Stimulated activated CD4-positive, alpha-beta T cell treated with anti-CD3 and anti-CD28 coated beads, Interleukin-4, amount 100 ng/mL, for 1 hour (primary cell): ENCODE data around the gene LKAAEAR1.
A peak's percentile ranks its signal among the peaks of the same experiment; 100 is the strongest.

Experiments
- DNase-seq: peaks from one replicate; pipeline ENCODE4 v3.0.0-alpha.2; 2020

Gene LKAAEAR1

DNA sequence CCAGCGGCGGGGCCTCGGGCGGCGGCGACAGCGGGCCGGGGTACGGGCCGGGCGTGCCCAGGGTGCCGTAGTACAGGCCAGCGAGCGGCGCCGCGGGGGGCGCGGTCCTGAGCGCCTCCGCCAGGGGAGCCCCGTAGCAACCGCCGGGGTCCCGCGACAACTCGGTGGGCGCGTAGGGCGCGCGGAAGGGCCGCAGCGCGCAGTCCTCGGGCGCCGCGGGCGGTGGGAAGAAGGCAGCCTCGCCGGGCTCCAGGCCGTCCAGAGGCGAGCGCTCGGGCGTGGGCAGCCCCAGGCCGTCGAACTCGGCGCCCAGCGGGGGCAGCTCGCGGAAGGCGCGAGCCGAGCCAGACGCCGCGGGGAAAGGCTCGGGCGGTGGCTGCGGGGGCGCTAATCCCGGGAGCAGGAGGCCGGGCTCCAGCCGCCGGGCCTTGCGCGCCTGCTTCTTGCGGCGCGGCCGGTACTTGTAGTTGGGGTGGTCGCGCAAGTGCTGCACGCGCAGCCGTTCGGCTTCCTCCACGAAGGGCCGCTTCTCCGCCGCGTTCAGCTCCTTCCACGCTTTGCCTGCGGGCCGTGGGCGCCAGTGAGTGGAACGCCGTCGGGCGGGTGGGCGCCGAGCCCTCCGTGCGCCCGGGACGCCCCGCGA is 35.7 kb downstream of the LKAAEAR1 start:
- no peak for DNase-seq

DNA sequence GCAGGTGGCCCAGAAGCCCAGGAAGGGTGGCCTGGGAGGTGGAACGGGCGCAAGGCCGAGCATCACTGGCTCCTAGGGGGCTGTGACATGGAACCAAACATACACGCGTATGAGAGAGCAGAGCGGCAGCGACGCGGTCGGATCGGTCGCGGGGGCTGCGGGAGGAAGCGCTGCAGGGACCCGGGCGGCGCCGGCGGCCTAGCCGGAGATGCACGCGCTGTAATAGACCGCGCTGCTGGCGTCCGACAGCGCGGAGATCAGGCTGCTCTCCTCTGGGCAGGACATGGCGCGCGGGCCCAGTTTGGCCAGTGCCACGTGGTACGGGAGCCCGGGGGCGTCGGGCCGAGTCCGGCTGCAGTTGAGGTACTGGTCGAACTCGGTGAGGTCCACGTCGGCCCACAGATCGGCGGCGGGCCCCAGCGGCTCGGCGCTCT is 36.2 kb downstream of the LKAAEAR1 start:
- no peak for DNase-seq

DNA sequence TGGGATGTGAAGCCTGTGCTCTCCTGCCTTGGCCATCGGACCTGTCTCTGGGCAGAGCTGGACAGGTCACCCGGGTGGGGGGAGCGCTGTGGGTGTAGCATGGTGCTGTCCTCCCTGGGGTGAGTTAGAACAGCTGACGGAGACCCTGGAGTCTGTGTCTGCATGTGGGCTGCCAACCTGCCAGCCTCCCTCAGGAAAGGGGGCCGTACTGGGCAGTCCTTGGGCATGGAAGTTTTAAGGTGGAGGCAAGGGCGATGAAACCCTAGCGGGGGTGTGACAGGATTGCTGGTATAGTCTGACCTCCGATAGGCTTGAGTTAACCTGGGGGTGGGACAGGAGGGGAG is 37.2 kb downstream of the LKAAEAR1 start:
- no peak for DNase-seq

DNA sequence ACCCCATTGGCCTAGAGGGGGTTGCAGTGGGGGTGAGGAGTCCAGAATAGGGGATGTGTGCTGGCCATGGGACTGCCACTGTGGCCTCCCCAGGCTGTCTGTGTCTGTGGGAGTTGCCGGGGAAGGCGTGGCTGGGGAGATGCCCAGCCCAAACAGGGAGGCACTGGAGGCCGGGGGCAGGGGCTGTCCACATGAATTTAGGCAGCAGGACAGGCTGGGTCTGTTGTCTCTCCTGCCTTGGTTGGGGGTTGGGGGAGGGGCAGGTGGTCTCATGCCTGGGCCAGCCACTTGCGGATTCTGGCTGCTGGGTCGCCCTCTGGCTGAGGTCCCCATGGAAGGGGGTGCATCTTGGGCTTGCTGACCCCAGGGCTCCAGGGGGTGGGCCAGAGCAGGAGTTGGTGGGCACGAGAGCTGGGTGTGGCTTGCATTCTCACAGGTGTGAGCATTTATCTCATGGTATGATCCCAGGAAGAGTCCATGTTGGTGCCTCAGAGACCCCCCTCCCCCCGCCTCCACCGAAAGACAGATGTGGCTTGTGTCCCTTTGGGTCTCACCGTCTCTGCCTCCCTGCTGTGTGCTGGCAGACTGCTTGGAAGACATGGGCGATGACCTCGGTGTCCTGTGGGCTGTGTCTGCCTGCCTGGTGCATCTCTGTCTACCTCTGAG is 38.7 kb downstream of the LKAAEAR1 start:
- DNase-seq, result no peak

DNA sequence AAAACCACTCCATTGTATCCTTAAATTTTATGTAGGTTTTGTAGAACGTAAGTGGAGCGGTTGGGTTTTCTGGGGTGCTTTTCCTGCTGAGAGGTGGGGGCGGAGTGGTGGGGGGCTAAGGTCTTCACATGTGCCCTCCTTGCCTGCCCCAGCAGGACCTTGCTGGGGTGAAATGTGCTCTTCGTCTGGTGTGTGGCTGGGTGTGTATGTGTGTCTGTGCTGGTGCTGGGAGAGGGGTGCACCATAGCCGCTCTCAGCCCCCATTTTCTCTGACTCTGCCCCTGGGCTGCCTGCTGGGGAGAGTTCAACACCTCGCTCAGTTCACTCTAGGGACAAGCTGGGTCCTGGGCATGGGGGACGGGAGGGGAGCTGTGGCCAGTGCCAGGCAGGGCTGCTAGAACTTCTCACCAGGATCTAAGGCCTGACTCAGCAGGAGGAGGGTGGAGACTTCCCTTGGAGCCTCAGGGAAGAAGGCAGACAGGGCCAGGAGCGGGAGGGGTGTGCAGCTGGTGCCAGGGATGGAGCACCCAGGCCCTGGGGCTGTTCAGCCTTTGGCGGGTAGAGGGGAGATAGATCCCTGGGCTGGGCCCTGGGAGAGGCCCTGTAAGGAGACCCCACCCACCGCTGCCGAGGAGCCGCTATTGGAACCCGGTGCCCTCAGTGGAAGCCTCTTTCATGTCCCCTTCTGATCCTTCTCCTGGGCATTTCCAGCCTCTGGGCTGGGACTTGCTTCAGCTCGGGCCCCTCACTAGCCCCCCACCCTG is 39.5 kb downstream of the LKAAEAR1 start:
- no peak for DNase-seq

DNA sequence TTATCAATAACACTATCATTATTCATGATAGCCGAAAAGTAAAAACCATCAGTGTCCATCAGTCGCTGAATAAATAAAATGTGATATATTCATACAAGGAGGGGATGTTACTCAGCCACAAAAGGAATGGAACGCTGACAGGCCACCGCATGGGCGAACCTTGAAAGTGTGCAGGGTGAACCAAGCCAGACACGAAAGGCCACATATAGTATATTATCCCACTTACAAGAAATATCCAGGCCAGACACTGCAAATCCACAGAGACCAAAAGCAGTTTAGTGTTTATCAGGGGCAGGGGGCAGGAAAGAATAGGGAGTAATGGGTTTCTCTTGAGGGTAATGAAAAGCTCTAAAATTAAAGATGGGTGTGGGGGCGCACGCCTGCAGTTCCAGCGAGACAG is 40.4 kb downstream of the LKAAEAR1 start:
- DNase-seq, result no peak

DNA sequence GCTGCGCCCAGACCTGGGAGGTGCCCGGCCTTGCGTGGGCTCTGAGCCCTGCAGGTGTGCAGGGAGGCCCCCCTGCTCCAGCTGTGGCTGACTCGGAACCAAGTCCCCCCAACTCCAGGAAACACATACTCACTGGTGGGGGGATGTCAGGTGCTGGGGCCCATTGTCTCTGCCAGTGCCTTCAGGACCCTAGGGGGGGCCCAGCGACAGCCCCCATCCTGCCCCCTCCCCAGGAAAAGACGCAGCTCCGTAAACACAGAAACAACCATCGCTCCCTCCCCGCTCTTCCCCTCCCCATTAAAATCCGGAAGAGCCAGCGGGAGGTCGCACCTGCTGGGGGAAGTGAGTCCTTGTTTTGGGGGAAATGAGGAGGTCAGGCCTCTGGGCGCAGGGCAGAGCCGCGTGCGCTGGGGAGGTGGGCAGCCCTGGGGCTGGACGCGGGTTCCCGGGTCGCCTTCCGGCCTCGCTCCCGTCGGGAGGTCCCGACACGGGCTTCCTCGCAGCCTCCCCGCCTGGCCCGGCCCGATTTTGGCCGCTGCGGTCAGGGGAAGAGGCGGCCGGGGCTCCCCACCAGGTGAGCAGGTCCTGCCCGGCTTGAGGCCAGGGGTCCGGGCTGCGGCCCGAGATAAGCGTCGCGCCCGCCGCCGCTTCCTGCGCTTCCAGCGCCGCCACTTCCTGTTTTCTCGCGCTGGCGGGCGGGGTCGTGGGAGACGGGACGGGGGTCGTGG is 42.0 kb downstream of the LKAAEAR1 start:
- no peak for DNase-seq

DNA sequence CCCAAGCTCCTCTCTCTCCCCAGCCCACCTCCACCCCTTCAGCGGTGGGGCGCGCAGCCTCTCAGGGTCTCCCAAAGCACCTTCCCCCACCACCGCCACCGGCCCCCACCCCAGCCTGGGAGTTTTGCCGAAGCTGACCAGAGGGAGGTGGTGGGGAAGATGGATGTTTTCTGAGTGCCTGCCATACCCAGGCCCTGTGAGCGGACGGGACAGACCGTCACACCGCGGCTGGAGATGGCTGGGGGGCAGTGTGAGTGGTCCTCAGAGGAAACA is 42.5 kb downstream of the LKAAEAR1 start:
- DNase-seq, result no peak

DNA sequence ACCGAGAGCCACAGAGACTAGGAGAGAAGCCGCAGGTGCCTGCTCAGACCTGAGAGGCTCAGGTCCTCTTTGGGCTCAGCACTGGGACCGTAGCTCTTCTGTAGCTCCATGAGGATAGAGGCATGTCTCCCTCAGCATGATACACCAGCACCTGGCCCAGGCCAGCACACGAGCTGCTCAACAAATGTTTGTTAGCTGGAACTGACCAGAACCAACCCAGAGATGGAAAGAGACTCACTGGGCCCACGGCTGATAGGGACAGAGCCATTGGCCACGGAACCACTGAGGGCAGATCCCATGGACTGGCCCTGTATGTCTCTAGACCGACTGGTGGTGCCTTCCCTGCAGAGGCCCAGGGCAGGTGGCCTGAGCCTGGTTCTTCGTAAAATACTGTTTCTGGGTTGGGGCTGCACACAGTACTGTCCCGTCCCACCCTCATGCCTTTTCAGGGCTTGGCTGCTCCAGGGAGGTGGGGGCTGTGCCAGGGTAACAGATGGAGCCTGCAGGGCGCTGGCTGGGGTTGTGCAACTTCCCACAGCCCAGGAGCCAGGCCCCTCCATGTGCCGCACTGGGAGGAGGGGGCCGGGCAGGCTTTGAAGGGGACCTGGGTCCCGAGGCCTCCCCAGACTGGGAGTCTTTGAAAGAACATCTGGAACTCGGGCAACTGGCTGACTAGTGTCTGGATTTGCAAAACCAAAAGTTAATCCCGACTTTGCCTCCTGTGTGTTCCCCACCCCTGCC is 43.0 kb downstream of the LKAAEAR1 start:
- no peak for DNase-seq

DNA sequence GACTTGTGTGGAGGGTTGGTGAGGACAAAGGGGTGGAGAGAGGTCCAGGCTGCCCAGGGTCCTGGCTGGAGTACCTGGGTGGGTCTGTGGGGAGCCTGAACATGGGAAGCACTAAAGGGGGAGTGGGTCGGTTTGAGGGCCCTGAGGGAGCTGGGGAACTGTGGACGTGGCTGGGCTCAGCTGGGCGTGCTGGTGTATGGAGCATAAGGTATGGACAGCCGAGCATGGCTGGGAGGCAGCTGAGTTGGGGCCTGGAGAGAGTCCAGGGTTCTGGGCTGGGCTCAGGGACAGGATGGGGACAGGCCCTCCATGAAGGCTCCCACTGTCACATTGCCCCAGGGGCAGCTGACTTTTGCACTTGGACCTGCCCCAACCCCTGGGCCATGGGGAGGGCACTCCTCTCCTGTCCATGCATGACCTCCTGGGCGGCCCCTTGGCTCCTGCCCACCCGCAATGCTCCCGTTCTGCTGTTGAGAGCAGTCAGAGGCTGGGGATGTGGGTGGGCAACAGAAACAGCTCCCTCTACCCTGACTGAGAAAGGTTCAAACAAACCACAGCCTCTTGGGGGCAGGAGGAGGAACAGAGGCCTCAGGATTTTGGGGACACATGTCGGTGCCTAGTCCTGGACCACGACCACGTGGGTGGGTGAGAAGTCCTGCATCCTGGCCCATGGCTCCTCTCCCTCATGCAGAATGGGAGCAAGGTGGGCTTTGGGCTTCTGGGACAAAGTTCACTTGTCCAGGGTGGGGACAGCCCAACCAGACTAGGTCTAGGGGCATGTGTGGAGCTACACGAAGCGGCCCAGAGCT is 43.8 kb downstream of the LKAAEAR1 start:
- DNase-seq, result no peak

DNA sequence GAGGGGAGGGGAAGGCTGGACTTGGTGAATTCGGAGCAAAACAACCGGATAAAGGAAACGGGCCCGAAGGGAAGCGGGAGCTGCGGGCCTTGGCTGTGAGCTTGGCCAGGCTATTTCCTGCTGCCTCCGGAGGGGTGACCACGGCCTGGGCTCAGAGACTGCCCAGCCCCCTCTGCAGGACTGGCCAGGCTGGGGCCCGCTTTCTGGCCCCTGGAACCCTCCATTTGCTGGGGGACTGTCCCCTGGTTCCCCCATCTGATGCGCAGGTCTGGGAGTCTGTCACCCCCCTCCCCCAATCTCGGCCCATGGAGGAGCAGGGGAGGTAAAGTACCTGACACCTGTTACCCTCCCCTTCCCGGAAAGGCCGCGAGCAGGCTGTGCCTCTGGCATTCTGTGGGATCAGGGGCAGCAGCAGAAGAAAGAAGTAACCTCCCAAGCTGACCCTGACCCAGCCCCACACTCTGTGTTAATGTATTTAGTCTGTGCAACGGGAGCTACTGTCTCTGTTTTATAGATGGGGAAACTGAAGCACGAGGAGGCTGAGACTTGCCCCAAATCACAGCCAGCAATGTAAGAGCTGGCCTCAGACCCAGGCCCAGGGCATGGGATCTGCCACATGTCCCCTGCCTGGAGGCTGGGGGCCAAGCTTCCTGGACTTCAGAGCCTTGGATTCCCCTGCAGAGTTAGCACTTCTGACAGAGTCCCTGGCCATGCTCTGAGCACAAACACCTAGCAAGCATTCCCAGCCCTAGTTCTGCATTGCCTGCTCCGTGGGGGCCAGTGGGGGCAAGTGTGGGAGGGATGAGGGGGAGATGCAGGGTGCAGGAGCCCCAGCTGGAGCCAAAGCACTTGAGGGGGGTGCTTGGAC is 44.7 kb downstream of the LKAAEAR1 start:
- DNase-seq, result no peak

DNA sequence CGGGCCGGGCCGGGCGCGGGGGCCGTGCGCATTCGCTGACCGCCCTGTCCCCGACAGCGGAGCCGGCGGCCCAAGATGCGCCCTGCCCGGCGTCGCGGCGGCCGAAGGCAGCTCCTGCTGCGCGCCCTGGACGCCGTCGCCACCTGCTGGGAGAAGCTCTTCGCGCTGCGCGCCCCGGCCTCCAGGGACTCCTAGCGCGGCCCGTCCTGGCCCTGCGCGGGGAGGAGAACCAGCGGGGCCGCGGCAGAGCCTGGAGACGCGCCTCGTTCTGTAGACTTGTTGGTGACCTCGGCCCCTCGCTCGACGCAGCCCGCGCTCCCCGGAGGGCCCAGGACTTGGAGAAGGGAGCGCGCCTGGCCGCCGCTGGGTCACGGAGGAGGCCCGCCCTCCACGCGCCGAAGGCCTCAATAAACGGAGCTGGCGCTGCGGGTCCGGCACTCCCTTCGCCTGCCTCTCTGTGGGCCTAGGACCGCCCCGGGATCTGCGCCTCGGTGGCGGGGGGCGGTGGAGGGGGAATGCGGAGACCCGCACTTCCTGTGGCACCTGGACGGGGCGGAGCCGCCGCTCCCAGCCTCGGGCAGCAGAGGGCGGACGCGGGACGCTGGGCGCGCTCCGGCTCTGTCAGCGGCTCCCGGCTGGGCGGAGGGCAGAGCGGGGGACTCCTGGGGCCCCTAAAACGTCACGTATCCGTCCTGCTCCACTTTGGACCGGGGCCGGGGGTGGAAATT is 45.5 kb downstream of the LKAAEAR1 start:
- peak; percentile 80 for DNase-seq

DNA sequence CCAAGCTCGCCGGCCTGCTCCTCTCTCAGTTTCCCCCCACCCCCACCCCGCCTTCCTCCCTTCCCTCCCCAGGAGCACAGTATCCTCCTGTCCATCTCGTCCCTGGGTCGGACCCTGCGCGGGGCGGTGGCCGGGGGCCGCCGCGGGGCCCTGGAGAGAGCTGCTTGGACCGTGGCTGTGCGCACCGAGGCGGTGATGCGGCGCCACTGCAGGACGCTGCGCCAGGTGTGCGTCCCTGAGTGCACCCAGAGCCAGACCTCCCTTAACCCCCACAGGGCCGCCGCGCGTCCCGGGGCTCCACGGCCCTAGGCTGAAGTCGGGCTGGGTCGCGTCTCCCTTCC is 46.0 kb downstream of the LKAAEAR1 start:
- no peak for DNase-seq

DNA sequence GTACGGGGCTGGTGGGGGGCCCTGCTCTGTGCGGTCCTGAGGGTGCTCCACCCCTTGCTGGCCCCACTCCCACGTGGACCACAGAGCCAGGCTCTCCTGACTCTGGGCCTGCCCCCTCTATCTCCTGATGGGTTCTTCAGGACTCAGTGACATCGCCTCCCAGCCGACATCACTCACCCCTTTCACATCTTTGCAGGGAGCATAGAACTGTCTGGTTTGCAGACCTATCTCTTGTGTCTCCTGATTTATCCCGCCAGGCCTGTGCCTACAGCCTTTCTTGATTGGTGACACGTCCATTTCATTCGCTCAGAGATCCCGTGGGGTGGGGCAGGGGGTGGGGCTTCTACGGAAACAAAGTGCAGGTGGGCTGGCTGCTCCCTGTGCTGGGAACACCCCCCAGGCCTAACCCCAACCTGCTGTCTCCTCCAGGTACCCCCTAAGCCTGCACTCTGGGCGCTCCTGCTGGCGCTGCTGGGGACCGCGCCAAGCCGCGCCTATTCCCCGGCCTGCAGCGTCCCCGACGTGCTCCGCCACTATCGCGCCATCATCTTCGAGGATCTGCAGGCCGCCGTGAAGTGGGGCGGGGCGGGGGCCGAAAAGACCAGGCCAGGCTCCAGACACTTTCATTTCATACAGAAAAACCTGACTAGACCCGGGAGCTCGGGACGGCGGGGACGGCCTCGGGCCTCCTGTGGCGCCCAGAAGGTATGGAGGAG is 46.5 kb downstream of the LKAAEAR1 start:
- DNase-seq, result no peak

DNA sequence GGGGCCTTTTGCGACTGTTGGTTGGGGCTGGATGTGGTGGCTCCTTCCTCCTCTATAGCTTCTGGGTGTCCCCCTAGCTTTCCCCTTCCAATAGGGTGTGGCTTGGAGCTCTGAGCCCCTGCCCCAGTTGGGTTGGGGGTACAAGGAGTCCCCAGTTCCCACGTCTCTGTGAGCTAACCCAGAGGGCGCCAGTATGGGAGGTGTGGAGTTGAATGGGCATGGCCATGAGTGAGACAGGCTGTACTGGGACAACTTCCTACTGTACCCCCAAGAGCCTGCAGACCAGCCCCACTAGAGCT is 47.0 kb downstream of the LKAAEAR1 start:
- DNase-seq, result no peak

DNA sequence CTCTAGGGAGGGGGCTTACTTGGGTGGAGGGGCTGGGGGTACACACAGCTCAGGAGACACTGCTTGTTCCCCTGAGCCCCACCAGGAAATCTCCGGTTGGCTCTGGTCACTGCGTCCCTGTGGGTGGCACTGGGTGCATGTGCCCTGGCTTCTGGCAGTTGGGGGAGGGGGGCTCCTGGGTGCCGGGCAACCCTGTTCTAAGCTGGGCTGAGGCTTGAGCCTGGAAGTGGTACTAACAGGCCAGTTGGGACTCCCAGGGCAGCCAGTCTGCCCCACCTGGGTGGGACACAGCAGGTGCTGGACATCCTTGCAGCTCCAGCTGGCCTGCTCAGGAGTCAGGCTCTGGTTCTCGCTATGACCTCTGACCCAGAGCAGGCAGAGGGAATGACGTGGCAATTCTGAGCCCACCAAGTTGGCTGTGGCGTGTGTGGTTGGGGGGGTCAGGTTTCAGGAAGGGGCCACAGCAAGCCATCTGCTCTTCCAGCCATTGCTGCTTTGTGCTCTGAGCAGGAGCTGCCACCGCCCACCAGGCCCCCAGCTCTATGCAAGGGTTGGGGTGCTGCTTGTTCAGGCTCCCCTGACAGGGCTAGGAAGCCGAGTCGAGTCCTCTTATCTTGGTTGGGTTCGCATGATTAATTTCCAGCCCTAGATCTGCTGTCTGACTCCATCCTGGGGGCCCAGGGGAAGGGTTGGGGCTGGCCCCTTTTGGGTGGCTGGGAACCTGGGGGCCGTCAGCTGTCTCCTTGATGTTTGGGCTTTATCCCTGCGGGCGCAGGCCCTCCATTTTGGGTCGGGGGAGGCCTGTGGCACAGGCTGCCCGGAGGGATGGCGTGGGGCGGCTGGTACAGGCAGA is 47.6 kb downstream of the LKAAEAR1 start:
- DNase-seq, result no peak

DNA sequence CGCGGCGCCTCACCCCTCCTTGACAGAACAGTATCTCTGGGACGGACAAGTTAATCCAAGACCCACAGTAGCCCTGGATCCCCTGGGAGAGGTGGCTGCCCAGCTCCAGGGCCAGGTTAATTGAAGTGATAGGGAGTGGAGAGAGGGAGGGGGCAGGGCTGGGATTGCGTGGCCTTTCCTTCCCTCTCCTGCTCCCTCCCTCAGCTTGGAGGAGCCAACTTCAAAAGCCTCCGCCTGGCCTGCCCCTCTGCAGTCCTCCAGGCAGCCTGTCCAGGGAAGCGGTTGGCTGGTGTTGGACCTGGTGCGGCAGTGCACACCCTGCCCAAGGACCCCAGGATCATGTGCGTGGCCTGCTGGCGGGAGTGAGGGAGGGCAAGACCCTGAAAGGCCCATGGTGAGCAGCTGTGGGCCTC is 48.3 kb downstream of the LKAAEAR1 start, which contains the start of gene C20orf204:
TSS of gene C20orf204 (plus strand) at position 250 of the 413 bp plus-strand sequence. CDS start at position 392, 142 bp downstream.
- DNase-seq, result no peak

DNA sequence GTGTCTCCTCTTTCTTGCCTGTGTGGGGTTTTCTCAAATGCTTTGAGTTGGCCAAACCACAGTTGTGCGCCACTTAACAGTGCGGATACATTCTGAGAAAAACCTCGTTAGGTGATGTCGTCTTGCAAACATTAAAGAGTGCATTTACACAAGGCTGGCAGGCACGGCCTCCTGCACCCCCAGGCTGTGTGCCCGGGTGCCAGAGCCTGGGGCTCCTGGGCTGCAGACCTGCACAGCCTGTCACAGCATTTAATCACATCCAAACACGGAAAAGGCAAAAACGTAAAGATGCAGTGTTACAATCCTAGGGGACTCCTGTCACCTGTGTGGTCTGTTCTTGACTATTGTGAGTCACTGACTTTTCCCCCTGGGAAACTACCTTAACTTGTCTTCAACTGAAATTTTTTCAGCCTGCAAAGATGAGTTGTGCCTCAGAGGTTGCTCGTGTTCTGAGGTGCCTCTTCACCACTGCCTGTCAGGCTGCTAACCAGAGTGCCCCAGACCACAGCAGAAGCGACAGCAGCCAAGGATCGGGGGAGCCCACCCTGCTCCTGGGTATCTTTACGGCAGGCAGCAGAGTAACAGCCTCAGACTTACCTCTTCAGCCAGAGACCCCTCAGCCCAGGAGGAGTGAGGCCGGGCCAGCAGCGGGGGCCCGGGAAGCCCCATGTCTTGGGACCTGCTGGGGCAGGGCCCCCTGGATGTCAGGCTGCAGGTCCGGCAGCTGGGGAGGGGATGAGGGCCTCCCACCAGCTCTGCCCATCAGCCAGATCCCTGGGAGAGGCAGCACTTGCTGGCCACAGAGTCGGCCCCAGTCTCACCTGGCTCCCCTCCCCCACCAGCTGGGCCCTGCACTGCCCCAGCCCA is 48.9 kb downstream of the LKAAEAR1 start:
- no peak for DNase-seq
